ENCODE results near the gene DYNLT3.
A peak's percentile ranks its signal among the peaks of the same experiment; 100 is the strongest.

The DYNLT3 gene

GRCh38 chrX:37846558-37846933 lies 825 bp downstream of the DYNLT3 start:
- Histone ChIP-seq H3K4me3 (ENCODE audit: insufficient read depth in 1 of 2, low read depth in 1 of 2, low read length in 2 of 2) (peak overlapping the region in 1 of 2 experiments; percentile 80), H3K18ac (ENCODE audit: low read depth in 1 of 2, low read length in 2 of 2) (no peak overlapping the region), H3K14ac (ENCODE audit: low read length in 2 of 2) (no peak overlapping the region), H3K9ac (ENCODE audit: low read length) (peak overlapping the region; percentile 91), H4K8ac (ENCODE audit: low read length) (no peak overlapping the region), H2BK120ac (ENCODE audit: low read depth, low read length) (no peak overlapping the region), H2AK5ac (ENCODE audit: low read length, severe bottlenecking) (no peak overlapping the region), H3K79me1 (replicated peaks; ENCODE audit: low read length, poor library complexity, severe bottlenecking) (no peaks in the 10 kb centered on the region), H3K27me3 (ENCODE audit: control insufficient read depth in 1 of 2, insufficient read depth in 1 of 2, low read length in 2 of 2) (no peaks in the 10 kb centered on the region), H3K36me3 (ENCODE audit: control insufficient read depth in 1 of 2, insufficient read depth in 2 of 2, low read depth in 1 of 2, low read length in 2 of 2) (peaks cover 0 to 8% of the 10 kb centered on the region in 2 experiments), H4K91ac (ENCODE audit: low read length) (no peak overlapping the region), H3K23ac (ENCODE audit: low read length in 2 of 2) (no peak overlapping the region), H3K4me1 (ENCODE audit: control insufficient read depth, insufficient read depth, low read depth, low read length) (no peaks in the 10 kb centered on the region), H2BK15ac (ENCODE audit: low read depth, poor library complexity, severe bottlenecking) (no peak overlapping the region), H3K4ac (ENCODE audit: low read depth in 1 of 2, low read length in 2 of 2) (no peak overlapping the region), H2AFZ (ENCODE audit: low read depth, low read length) (no peak overlapping the region), H2BK12ac (ENCODE audit: low read length in 2 of 2) (no peak overlapping the region), H3K27ac (ENCODE audit: low read length, poor library complexity, severe bottlenecking) (no peak overlapping the region), H2BK5ac (ENCODE audit: low read depth, low read length, poor library complexity, severe bottlenecking) (no peak overlapping the region), H3K9me3 (ENCODE audit: control insufficient read depth, low read length) (no peaks in the 10 kb centered on the region), H3K4me2 (ENCODE audit: low read length, poor library complexity, severe bottlenecking) (no peak overlapping the region)
- 89% methylated on average over 1 of the region's 1 CpG for WGBS
- DNase-seq: no peak

- Histone ChIP-seq H3K79me1 (replicated peaks; ENCODE audit: low read length, poor library complexity, severe bottlenecking) (no peaks in the 10 kb centered on the region), H3K27ac (ENCODE audit: low read length, poor library complexity, severe bottlenecking) (no peak overlapping the region), H2BK5ac (ENCODE audit: low read depth, low read length, poor library complexity, severe bottlenecking) (no peak overlapping the region), H3K27me3 (ENCODE audit: control insufficient read depth in 1 of 2, insufficient read depth in 1 of 2, low read length in 2 of 2) (no peaks in the 10 kb centered on the region), H2AK5ac (ENCODE audit: low read length, severe bottlenecking) (no peak overlapping the region), H3K36me3 (ENCODE audit: control insufficient read depth in 1 of 2, insufficient read depth in 2 of 2, low read depth in 1 of 2, low read length in 2 of 2) (peaks cover 0 to 12% of the 10 kb centered on the region in 2 experiments), H3K4me3 (ENCODE audit: insufficient read depth in 1 of 2, low read depth in 1 of 2, low read length in 2 of 2) (peak overlapping the region in 1 of 2 experiments; percentile 80), H3K9me3 (ENCODE audit: control insufficient read depth, low read length) (no peaks in the 10 kb centered on the region), H2BK12ac (ENCODE audit: low read length in 2 of 2) (no peak overlapping the region), H3K4me1 (ENCODE audit: control insufficient read depth, insufficient read depth, low read depth, low read length) (no peaks in the 10 kb centered on the region), H2BK120ac (ENCODE audit: low read depth, low read length) (no peak overlapping the region), H2BK15ac (ENCODE audit: low read depth, poor library complexity, severe bottlenecking) (no peak overlapping the region), H2AFZ (ENCODE audit: low read depth, low read length) (no peak overlapping the region), H3K23ac (ENCODE audit: low read length in 2 of 2) (no peak overlapping the region), H3K14ac (ENCODE audit: low read length in 2 of 2) (no peak overlapping the region), H4K91ac (ENCODE audit: low read length) (no peak overlapping the region), H3K4me2 (ENCODE audit: low read length, poor library complexity, severe bottlenecking) (no peak overlapping the region), H3K18ac (ENCODE audit: low read depth in 1 of 2, low read length in 2 of 2) (no peak overlapping the region), H3K4ac (ENCODE audit: low read depth in 1 of 2, low read length in 2 of 2) (no peak overlapping the region), H4K8ac (ENCODE audit: low read length) (no peak overlapping the region), H3K9ac (ENCODE audit: low read length) (peak overlapping the region; percentile 91)
- DNase-seq: peak; percentile 14
- no CpG with 5 or more reads among the region's 3 CpGs for WGBS
These were observed 1.2 kb downstream of the DYNLT3 start for GRCh38 chrX:37846141-37846540.

- no peak overlapping the region for H2AK5ac ChIP-seq (ENCODE audit: low read length, severe bottlenecking)
These were observed 2.7 kb downstream of the DYNLT3 start for GRCh38 chrX:37844622-37845021.

GRCh38 chrX:37840931-37841330 lies 6.4 kb downstream of the DYNLT3 start:
- DNase-seq: no peak
- Histone ChIP-seq H3K79me1 (replicated peaks; ENCODE audit: low read length, poor library complexity, severe bottlenecking) (no peaks in the 10 kb centered on the region), H3K14ac (ENCODE audit: low read length in 2 of 2) (no peak overlapping the region), H2AFZ (ENCODE audit: low read depth, low read length) (no peak overlapping the region), H3K4me1 (ENCODE audit: control insufficient read depth, insufficient read depth, low read depth, low read length) (no peaks in the 10 kb centered on the region), H3K27ac (ENCODE audit: low read length, poor library complexity, severe bottlenecking) (no peak overlapping the region), H3K27me3 (ENCODE audit: control insufficient read depth in 1 of 2, insufficient read depth in 1 of 2, low read length in 2 of 2) (no peaks in the 10 kb centered on the region), H3K9me3 (ENCODE audit: control insufficient read depth, low read length) (peaks cover 7% of the 10 kb centered on the region), H2AK5ac (ENCODE audit: low read length, severe bottlenecking) (no peak overlapping the region), H3K23ac (ENCODE audit: low read length in 2 of 2) (no peak overlapping the region), H3K18ac (ENCODE audit: low read depth in 1 of 2, low read length in 2 of 2) (no peak overlapping the region), H4K8ac (ENCODE audit: low read length) (no peak overlapping the region), H3K4me3 (ENCODE audit: insufficient read depth in 1 of 2, low read depth in 1 of 2, low read length in 2 of 2) (no peak overlapping the region), H2BK15ac (ENCODE audit: low read depth, poor library complexity, severe bottlenecking) (no peak overlapping the region), H3K9ac (ENCODE audit: low read length) (no peak overlapping the region), H3K4me2 (ENCODE audit: low read length, poor library complexity, severe bottlenecking) (no peak overlapping the region), H2BK5ac (ENCODE audit: low read depth, low read length, poor library complexity, severe bottlenecking) (no peak overlapping the region), H3K4ac (ENCODE audit: low read depth in 1 of 2, low read length in 2 of 2) (no peak overlapping the region), H3K36me3 (ENCODE audit: control insufficient read depth in 1 of 2, insufficient read depth in 2 of 2, low read depth in 1 of 2, low read length in 2 of 2) (peaks cover 0 to 31% of the 10 kb centered on the region in 2 experiments), H4K91ac (ENCODE audit: low read length) (no peak overlapping the region), H2BK120ac (ENCODE audit: low read depth, low read length) (no peak overlapping the region), H2BK12ac (ENCODE audit: low read length in 2 of 2) (no peak overlapping the region)
- 80% methylated on average over 1 of the region's 3 CpGs for WGBS

More at GRCh38 chrX:37844622-37845021, 2.7 kb downstream of the DYNLT3 start:
- Histone ChIP-seq H3K23ac (ENCODE audit: low read length in 2 of 2) (no peak overlapping the region), H3K27me3 (ENCODE audit: control insufficient read depth in 1 of 2, insufficient read depth in 1 of 2, low read length in 2 of 2) (no peaks in the 10 kb centered on the region), H3K4me3 (ENCODE audit: insufficient read depth in 1 of 2, low read depth in 1 of 2, low read length in 2 of 2) (no peak overlapping the region), H3K14ac (ENCODE audit: low read length in 2 of 2) (no peak overlapping the region), H2BK12ac (ENCODE audit: low read length in 2 of 2) (no peak overlapping the region), H3K9ac (ENCODE audit: low read length) (no peak overlapping the region), H3K18ac (ENCODE audit: low read depth in 1 of 2, low read length in 2 of 2) (no peak overlapping the region), H4K8ac (ENCODE audit: low read length) (no peak overlapping the region), H2BK15ac (ENCODE audit: low read depth, poor library complexity, severe bottlenecking) (no peak overlapping the region), H3K4me1 (ENCODE audit: control insufficient read depth, insufficient read depth, low read depth, low read length) (no peaks in the 10 kb centered on the region), H3K36me3 (ENCODE audit: control insufficient read depth in 1 of 2, insufficient read depth in 2 of 2, low read depth in 1 of 2, low read length in 2 of 2) (peaks cover 0 to 18% of the 10 kb centered on the region in 2 experiments), H3K4me2 (ENCODE audit: low read length, poor library complexity, severe bottlenecking) (no peak overlapping the region), H3K79me1 (replicated peaks; ENCODE audit: low read length, poor library complexity, severe bottlenecking) (no peaks in the 10 kb centered on the region), H2BK5ac (ENCODE audit: low read depth, low read length, poor library complexity, severe bottlenecking) (no peak overlapping the region), H3K27ac (ENCODE audit: low read length, poor library complexity, severe bottlenecking) (no peak overlapping the region), H2BK120ac (ENCODE audit: low read depth, low read length) (no peak overlapping the region), H3K4ac (ENCODE audit: low read depth in 1 of 2, low read length in 2 of 2) (no peak overlapping the region), H2AFZ (ENCODE audit: low read depth, low read length) (no peak overlapping the region), H4K91ac (ENCODE audit: low read length) (no peak overlapping the region), H3K9me3 (ENCODE audit: control insufficient read depth, low read length) (no peaks in the 10 kb centered on the region)
- DNase-seq: no peak

Measured in mesenchymal stem cell (in vitro differentiated cells and primary cell).